K562 (cell line): ENCODE measurements around the gene DCXR. TPM values are rescaled to one million over a fixed set of nuclear protein-coding genes. Genes with fewer than 3 reads are reported as not detected.

ENCODE experiments used
- ATAC-seq: fragments of 200-7000 bp; cut with Tn5 transposase; 3 replicates; pipeline ENCODE4 v1.9.1; 2020; ENCODE audit warnings: moderate library complexity
- BruUV-seq: library from RNA; stranded (reverse); fragments of 400-500 nt; replicated peaks from 2 replicates; lab custom pipeline; 2021; lab: Mats Ljungman, UMichigan
- CTCF ChIA-PET: fragments of 300-600 bp; formaldehyde crosslinking; extraction: SDS; loops from one replicate; lab custom pipeline; 2021; ENCODE audit warnings: low intra/inter-chr PET ratio; lab: Yijun Ruan, JAX
- POLR2A ChIA-PET: fragments of 300-600, 350-650 bp; sonication (Branson Sonifier 250); formaldehyde crosslinking; extraction: SDS; loops from one replicate; lab custom pipeline; 2021; ENCODE audit warnings: antibody characterized with exemption, inconsistent platforms; lab: Yijun Ruan, JAX
- DNase-seq, 4 experiments: peaks; one replicate each; pipeline versions ENCODE4 v3.0.0 to v3.0.0-alpha.2; 2011 to 2018; ENCODE audit warnings: low spot score in 3 of 4, mixed read lengths in 3 of 4; ENCODE audit errors: extremely low read depth in 1 of 4
- FAIRE-seq: peaks from 2 replicates; lab custom pipeline; 2011; peaks lifted over from hg19 to GRCh38; lab: Jason Lieb, UNC
- H2AFZ ChIP-seq: 2 replicates; pipeline ENCODE4 v1.6.0; 2011; ENCODE audit warnings: low read depth, low read length, control low read depth, inconsistent platforms
- H3K27ac ChIP-seq: fragments of 200-600 bp; 3 replicates; pipeline ENCODE4 v1.8.0; 2011; ENCODE audit warnings: low read depth, mild to moderate bottlenecking, control low read depth, inconsistent platforms, low read length, moderate library complexity, mixed read lengths; ENCODE audit errors: extremely low read depth
- H3K27me3 ChIP-seq, 2 experiments: fragments of 300-600 bp in 1 of 2; 2 replicates in 1 of 2; 3 replicates in 1 of 2; pipeline versions ENCODE4 v1.6.0 to v1.8.0; 2011; ENCODE audit warnings: inconsistent platforms in 2 of 2, low read length in 2 of 2, mild to moderate bottlenecking in 1 of 2, mixed read lengths in 1 of 2, moderate library complexity in 1 of 2; ENCODE audit not compliant: control insufficient read depth in 2 of 2, insufficient read depth in 2 of 2
- H3K36me3 ChIP-seq: fragments of 300-600 bp; 3 replicates; pipeline ENCODE4 v1.8.0; 2011; ENCODE audit warnings: mild to moderate bottlenecking, low read length, inconsistent platforms; ENCODE audit not compliant: control insufficient read depth, insufficient read depth
- H3K4me1 ChIP-seq, 2 experiments: fragments of 200-600 bp in 1 of 2; replicated peaks in 1 of 2; 2 replicates in 1 of 2; 3 replicates in 1 of 2; pipeline versions ENCODE4 v1.5.1 to v1.8.0; 2011; ENCODE audit warnings: inconsistent platforms in 2 of 2, low read length in 2 of 2, mild to moderate bottlenecking in 1 of 2, mixed read lengths in 1 of 2, moderate library complexity in 1 of 2; ENCODE audit not compliant: control insufficient read depth in 2 of 2, insufficient read depth in 2 of 2
- H3K4me2 ChIP-seq: 2 replicates; pipeline ENCODE4 v1.6.1; 2011; ENCODE audit warnings: low read length, control low read depth, inconsistent platforms, mixed read lengths; ENCODE audit not compliant: insufficient read depth
- H3K4me3 ChIP-seq: fragments of 200-600 bp; sonication (generic), shearing (Covaris generic); 2 replicates; pipeline ENCODE4 v1.5.1; 2016; ENCODE audit warnings: control low read depth, inconsistent platforms
- H3K79me2 ChIP-seq: fragments of 200-600 bp; 3 replicates; pipeline ENCODE4 v1.8.0; 2011; ENCODE audit warnings: low read length, inconsistent platforms; ENCODE audit not compliant: control insufficient read depth, insufficient read depth
- H3K9ac ChIP-seq, 2 experiments: 2 replicates each; pipeline versions ENCODE4 v1.6.0 to v1.6.1; 2011; ENCODE audit warnings: low read depth in 2 of 2, low read length in 2 of 2, control low read depth in 1 of 2, inconsistent platforms in 1 of 2, mild to moderate bottlenecking in 1 of 2, mixed read lengths in 1 of 2; ENCODE audit not compliant: insufficient read depth in 1 of 2
- H3K9me1 ChIP-seq: one replicate; pipeline ENCODE4 v1.6.0; 2011; ENCODE audit warnings: inconsistent platforms, mild to moderate bottlenecking, low read length, moderate library complexity; ENCODE audit not compliant: control insufficient read depth, insufficient read depth
- H3K9me3 ChIP-seq: replicated peaks from 2 replicates; pipeline ENCODE4 v1.5.1; 2011; ENCODE audit warnings: low read depth, low read length, inconsistent platforms; ENCODE audit not compliant: control insufficient read depth, insufficient read depth
- H4K20me1 ChIP-seq: replicated peaks from 2 replicates; pipeline ENCODE4 v1.6.1; 2011; ENCODE audit warnings: low read length, inconsistent platforms, mixed read lengths; ENCODE audit not compliant: control insufficient read depth, insufficient read depth
- ARNT ChIP-seq, 2 experiments: fragments of 450-650 bp; IDR thresholded peaks; 2 replicates each; pipeline ENCODE4 v1.6.1; 2016; ENCODE audit warnings: mild to moderate bottlenecking in 1 of 2
- BMI1 ChIP-seq: fragments of 150-350 bp; IDR thresholded peaks from 2 replicates; pipeline ENCODE4 v1.6.1; 2014; ENCODE audit warnings: low read length
- CHD2 ChIP-seq: IDR thresholded peaks from 2 replicates; pipeline ENCODE4 v1.6.1; 2011; ENCODE audit warnings: low read depth, low read length
- HDAC8 ChIP-seq: fragments of 450-650 bp; IDR thresholded peaks from 2 replicates; pipeline ENCODE4 v1.6.1; 2016; ENCODE audit warnings: mild to moderate bottlenecking, missing genetic modification characterization, moderate library complexity, missing compliant biosample characterization
- HMGN3 ChIP-seq: IDR thresholded peaks from 2 replicates; pipeline ENCODE4 v1.6.1; 2011; ENCODE audit warnings: borderline replicate concordance, low read depth, mild to moderate bottlenecking, mixed read lengths, low read length; ENCODE audit not compliant: insufficient read length; ENCODE audit errors: extremely low read depth
- HOXB6 ChIP-seq: fragments of 250-450 bp; sonication (Bioruptor Pico); IDR thresholded peaks from 2 replicates; pipeline ENCODE4 v1.5.1; 2022; ENCODE audit warnings: mild to moderate bottlenecking, borderline replicate concordance
- MAFG ChIP-seq: fragments of 450-650 bp; conservative IDR thresholded peaks from 2 replicates; pipeline ENCODE4 v1.6.1; 2016; ENCODE audit warnings: missing genetic modification characterization, missing compliant biosample characterization
- PML ChIP-seq: IDR thresholded peaks from 2 replicates; pipeline ENCODE4 v1.6.1; 2012; ENCODE audit warnings: low read length, inconsistent platforms
- POLR2A ChIP-seq: fragments of 450-650 bp; conservative IDR thresholded peaks from 2 replicates; pipeline ENCODE4 v1.6.1; 2016
- POLR2AphosphoS5 ChIP-seq: IDR thresholded peaks from 2 replicates; pipeline ENCODE4 v1.6.1; 2011; ENCODE audit warnings: mild to moderate bottlenecking, low read depth, low read length, moderate library complexity; ENCODE audit not compliant: control insufficient read depth, insufficient read depth
- POLR2G ChIP-seq: fragments of 200-400 bp; formaldehyde crosslinking; IDR thresholded peaks from 2 replicates; pipeline ENCODE4 v1.6.1; 2017; ENCODE audit warnings: low read depth, mild to moderate bottlenecking, antibody characterized with exemption, low read length, moderate library complexity
- RBFOX2 ChIP-seq: fragments of 200-400 bp; formaldehyde crosslinking; IDR thresholded peaks from 2 replicates; pipeline ENCODE4 v1.6.1; 2017; ENCODE audit warnings: low read depth, mild to moderate bottlenecking, low read length, moderate library complexity
- RBM22 ChIP-seq: fragments of 200-400 bp; formaldehyde crosslinking; IDR thresholded peaks from 2 replicates; pipeline ENCODE4 v1.6.1; 2018; ENCODE audit warnings: low read length, low read depth; ENCODE audit not compliant: poor library complexity, severe bottlenecking
- SMAD2 ChIP-seq: fragments of 150-350 bp; IDR thresholded peaks from 2 replicates; pipeline ENCODE4 v1.6.1; 2014; ENCODE audit warnings: low read depth, mild to moderate bottlenecking, low read length
- SOX6 ChIP-seq: fragments of 450-650 bp; IDR thresholded peaks from 2 replicates; pipeline ENCODE4 v1.6.1; 2014; ENCODE audit warnings: mild to moderate bottlenecking
- SUPT5H ChIP-seq: fragments of 450-650 bp; IDR thresholded peaks from 2 replicates; pipeline ENCODE4 v1.6.1; 2016
- ZBTB17 ChIP-seq: fragments of 450-650 bp; formaldehyde crosslinking; IDR thresholded peaks from 2 replicates; pipeline ENCODE4 v1.4.0; 2020; ENCODE audit warnings: mild to moderate bottlenecking
- ZBTB7A ChIP-seq: IDR thresholded peaks from 2 replicates; pipeline ENCODE4 v1.6.1; 2011; ENCODE audit warnings: low read depth, mild to moderate bottlenecking, low read length, moderate library complexity, borderline replicate concordance; ENCODE audit not compliant: control insufficient read depth
- ZFP36 ChIP-seq: fragments of 150-350 bp; IDR thresholded peaks from 2 replicates; pipeline ENCODE4 v1.6.1; 2018; ENCODE audit warnings: low read length, low read depth; ENCODE audit not compliant: partially characterized antibody
- ZNF121 ChIP-seq: sonication (generic); formaldehyde crosslinking; conservative IDR thresholded peaks from 2 replicates; pipeline ENCODE4 v1.8.0; 2022; ENCODE audit warnings: missing genetic modification reagents
- ZNF282 ChIP-seq: sonication (generic); formaldehyde crosslinking; IDR thresholded peaks from 2 replicates; pipeline ENCODE4 v1.8.1; 2023; ENCODE audit warnings: missing genetic modification reagents
- ZNF551 ChIP-seq: fragments of 250-450 bp; sonication (Bioruptor Pico); IDR thresholded peaks from 2 replicates; pipeline ENCODE4 v1.5.0; 2021; ENCODE audit warnings: mild to moderate bottlenecking, moderate library complexity
- WGBS: fragments of 100-300 bp; shearing (Covaris generic); methylation state at CpG from one replicate; pipeline ENCODE4 v1.1.6; 2016; ENCODE audit warnings: low coverage, mixed read lengths; ENCODE audit not compliant: insufficient coverage; ENCODE audit errors: missing lambda C conversion rate; 5-methylcytosine and 5-hydroxymethylcytosine counted together
- in situ Hi-C: fragments of 300-500 bp; cut with MboI; formaldehyde crosslinking; loops from 4 replicates; pipeline ENCODE4 v1.15.0; 2018; ENCODE audit warnings: inconsistent platforms, mixed read lengths
- intact Hi-C: fragments of 100-400 bp; cut with micrococcal nuclease; formaldehyde crosslinking; loops from 2 replicates; pipeline ENCODE4 v1.14.2; 2022
- polyA plus RNA-seq, 8 experiments: library from polyadenylated mRNA; depleted of rRNA in 4 of 8; stranded (reverse) in 5 of 8; unstranded in 3 of 8; fragments of >200 nt; fragmentation: Nextera tagmentation in 2 of 8; fragmentation: Illumina TruSeq in 1 of 8; extraction: Ambion mirVana in 2 of 8; extraction: Trizol in 1 of 8; gene quantifications; 2 replicates each; pipeline versions ENCODE4 v1.2.1 to v1.2.3, GENCODE V29; 2011 to 2014; ENCODE audit warnings: inconsistent platforms in 1 of 8, missing spikeins in 1 of 8
- total RNA-seq, 7 experiments: library from RNA; depleted of rRNA in 6 of 7; stranded (reverse); fragments of >200 nt in 6 of 7; fragmentation: Illumina TruSeq in 2 of 7; extraction: Trizol in 2 of 7; gene quantifications; 2 replicates each; pipeline versions ENCODE4 v1.2.1 to v1.2.3, GENCODE V29; 2011 to 2021; ENCODE audit warnings: low replicate concordance in 1 of 7

DCXR gene
- total and polyA plus RNA-seq, 9 of the 15 experiments (the other 6 are each of a cell fraction or from before 2014, with no cell fraction given): 21.3 to 274 (median 156) TPM

GRCh38 chr17:82085931-82086764 lies 48.7 kb upstream of the DCXR start:
- no peak overlapping the region for H3K4me3 ChIP-seq
- H3K79me2 ChIP-seq: peaks cover 16% of the 10 kb centered on the region; the same call in 2 of the 3 replicates
- H2AFZ ChIP-seq: no peak overlapping the region
- no peak overlapping the region for H3K4me2 ChIP-seq
- no peaks in the 10 kb centered on the region for H3K9me3 ChIP-seq
- FAIRE-seq: no peak
- ATAC-seq: no peak
- peaks cover 0 to 62% of the 10 kb centered on the region in 2 experiments; a peak in 1 of 5 replicates for H3K4me1 ChIP-seq
- BruUV-seq: no TSS peak
- H3K27ac ChIP-seq: no peak overlapping the region
- H4K20me1 ChIP-seq: peaks cover 14% of the 10 kb centered on the region
- no peak for TF ChIP-seq SMAD2
- TF ChIP-seq SUPT5H: peak; percentile 15; the same call in 1 of the 2 replicates
- TF ChIP-seq RBM22: peak; percentile 71
- peak; percentile 72 for TF ChIP-seq RBFOX2
- no peak for TF ChIP-seq SOX6
- TF ChIP-seq HDAC8 (tag): no peak
- TF ChIP-seq POLR2A: peak; percentile 57
- TF ChIP-seq ARNT (IDR thresholded peaks at IDR 0.05): no peak
- no peak for TF ChIP-seq ZNF551
- TF ChIP-seq ZBTB7A: peak; percentile 19; the same call in 1 of the 2 replicates
- TF ChIP-seq ZNF282: no peak
- TF ChIP-seq ZNF121 (CRISPR knock-in tag): no peak
- TF ChIP-seq ZFP36: no peak
- peak; percentile 30; the same call in 1 of the 2 replicates for TF ChIP-seq PML
- TF ChIP-seq HMGN3: no peak
- peak; percentile 41 for TF ChIP-seq POLR2G
- TF ChIP-seq CHD2: no peak
- no peak for TF ChIP-seq BMI1
- no peak for TF ChIP-seq MAFG
- TF ChIP-seq ZBTB17 (CRISPR knock-in tag): no peak
- no peak for TF ChIP-seq HOXB6 (CRISPR knock-in tag)
- TF ChIP-seq POLR2AphosphoS5: peak; percentile 33; the same call in 1 of the 2 replicates
- no peaks in the 10 kb centered on the region for H3K27me3 ChIP-seq
- POLR2A ChIA-PET: interaction anchor here (0.9 to 5.9 kb wide), 5 partner anchors 8 to 23 kb away, joined by 3 to 52 read pairs (median 4); no protein-coding TSS in a partner anchor
- peak overlapping the region in 1 of 2 experiments; percentile 45; a peak in 1 of 4 replicates for H3K9ac ChIP-seq
- in situ Hi-C loops (no loop called here), intact Hi-C loops (no loop called here)
- CTCF ChIA-PET: no interaction called here
- WGBS: 97% methylated on average over 22 of the region's 25 CpGs
- peaks cover 99% of the 10 kb centered on the region; the same call in 2 of the 3 replicates for H3K36me3 ChIP-seq
- H3K9me1 ChIP-seq: no peaks in the 10 kb centered on the region
- DNase-seq: no peak
